ENCODE results near the gene PCSK1N.

GRCh38 chrX:48802089-48802904 is 33.1 kb downstream of the PCSK1N start:
- TF ChIP-seq NR2C2 (CRISPR knock-in tag; IDR thresholded peaks at IDR 0.05; ENCODE audit: borderline replicate concordance) (no peak), FOXP1 (IDR thresholded peaks at IDR 0.05) (no peak), FOXP1 (CRISPR knock-in tag; IDR thresholded peaks at IDR 0.05) (no peak), ATF3 (CRISPR knock-in tag; IDR thresholded peaks at IDR 0.05) (no peak), HMG20A (CRISPR knock-in tag; IDR thresholded peaks at IDR 0.05; ENCODE audit: borderline replicate concordance) (no peak), CTCF (CRISPR knock-in tag; IDR thresholded peaks at IDR 0.05) (no peak), ZBTB44 (CRISPR knock-in tag; IDR thresholded peaks at IDR 0.05) (no peak), ZNF10 (CRISPR knock-in tag; IDR thresholded peaks at IDR 0.05; ENCODE audit: borderline replicate concordance, low read depth) (no peak), ESRRA (CRISPR knock-in tag; IDR thresholded peaks at IDR 0.05; ENCODE audit: low read depth) (no peak), SP1 (IDR thresholded peaks at IDR 0.05) (no peak), SP1 (CRISPR knock-in tag; IDR thresholded peaks at IDR 0.05) (no peak), ZXDC (CRISPR knock-in tag; IDR thresholded peaks at IDR 0.05) (no peak), ATF2 (CRISPR knock-in tag; IDR thresholded peaks at IDR 0.05) (no peak), ZFP91 (CRISPR knock-in tag; IDR thresholded peaks at IDR 0.05; ENCODE audit: borderline replicate concordance) (no peak), MYNN (CRISPR knock-in tag; IDR thresholded peaks at IDR 0.05; ENCODE audit: low read depth) (no peak)
